GM21515 (cell line): Measurements from ENCODE around the gene APBB1.

Source experiments
- ATAC-seq: cut with Tn5 transposase; IDR thresholded peaks from one replicate; pipeline ENCODE4 v1.9.1; 2021; ENCODE audit not compliant: unreplicated experiment

APBB1 gene

GRCh38 chr11:6391537-6392134 is 27.3 kb downstream of the APBB1 start:
- ATAC-seq, result no peak

- no peak for ATAC-seq
Observed at GRCh38 chr11:6390718-6391469, 28.0 kb downstream of the APBB1 start.

- peak; percentile 97 for ATAC-seq
Observed at GRCh38 chr11:6389905-6390717, 28.8 kb downstream of the APBB1 start, which contains the start of gene SMPD1. TSS of gene SMPD1 (plus strand) at chr11:6390474. CDS start at chr11:6390599, 125 bp downstream.

- no peak for ATAC-seq
Observed at GRCh38 chr11:6388748-6389147, 30.1 kb downstream of the APBB1 start.

DNA sequence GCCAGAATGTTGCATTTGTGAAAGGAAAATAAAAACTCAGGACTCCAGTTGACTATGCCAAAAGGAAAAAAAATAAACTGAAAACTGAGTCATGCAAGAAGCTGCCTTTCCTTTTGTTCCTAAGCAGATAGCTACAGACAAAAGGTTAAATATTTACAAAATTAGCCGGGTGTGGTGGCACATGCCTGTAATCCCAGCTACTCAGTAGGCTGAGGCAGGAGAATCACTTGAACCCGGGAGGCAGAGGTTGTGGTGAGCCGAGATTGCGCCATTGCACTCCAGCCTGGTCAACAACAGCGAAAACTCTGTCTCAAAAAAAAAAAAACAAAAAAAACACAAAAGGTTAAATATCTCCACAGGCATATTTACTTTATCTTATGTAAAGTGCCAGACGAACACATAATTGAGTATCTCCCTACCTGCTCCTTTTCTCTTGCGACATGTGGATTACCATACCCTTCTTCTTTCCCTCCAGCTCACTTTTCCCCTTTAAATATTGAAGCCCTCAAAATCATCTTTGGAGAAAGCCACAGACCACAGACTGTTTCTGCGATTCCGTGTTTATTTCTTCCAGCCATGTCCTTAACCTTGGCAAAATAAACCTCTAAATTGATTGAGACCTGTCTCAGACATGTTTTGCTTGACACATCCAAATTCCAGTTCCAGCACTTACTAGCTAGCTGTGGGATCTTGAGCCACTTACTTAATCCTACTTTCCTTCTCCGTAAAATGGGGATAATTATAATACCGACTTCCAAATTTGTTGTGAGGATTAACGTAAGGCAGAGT is 30.9 kb downstream of the APBB1 start:
- no peak for ATAC-seq

DNA sequence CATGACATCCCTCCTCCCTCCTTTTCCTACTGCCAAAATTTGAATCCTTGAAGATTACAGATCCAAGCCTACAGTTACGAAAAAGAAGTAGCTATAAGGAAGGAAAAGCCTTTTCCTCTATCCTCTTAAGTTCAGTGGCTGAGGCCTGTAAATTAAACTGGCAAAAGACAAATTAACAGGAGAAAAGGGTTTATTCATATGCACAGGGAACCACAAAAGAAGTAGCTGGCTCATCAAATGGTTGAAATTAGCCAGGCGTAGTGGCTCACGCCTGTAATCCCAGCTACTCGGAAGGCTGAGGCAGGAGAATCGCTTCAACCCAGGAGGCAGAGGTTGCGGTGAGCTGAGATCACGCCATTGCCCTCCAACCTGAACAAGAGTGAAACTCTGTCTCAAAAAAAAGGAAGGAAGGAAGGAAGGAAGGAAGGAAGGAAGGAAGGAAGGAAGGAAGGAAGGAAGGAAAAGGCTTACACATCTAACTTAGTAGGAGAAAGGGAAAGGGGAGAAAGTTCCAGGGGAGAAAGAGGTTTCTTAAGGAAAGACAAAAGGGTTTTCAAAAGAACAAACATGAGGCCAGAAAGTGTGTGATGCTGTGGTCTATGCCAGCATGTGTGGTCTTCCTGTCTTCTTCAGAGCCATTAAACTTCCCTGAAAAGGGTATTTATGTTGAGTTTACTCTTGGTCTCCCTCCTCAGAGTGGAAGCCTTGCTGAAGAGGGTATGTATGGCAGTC is 33.7 kb downstream of the APBB1 start:
- ATAC-seq, result no peak

DNA sequence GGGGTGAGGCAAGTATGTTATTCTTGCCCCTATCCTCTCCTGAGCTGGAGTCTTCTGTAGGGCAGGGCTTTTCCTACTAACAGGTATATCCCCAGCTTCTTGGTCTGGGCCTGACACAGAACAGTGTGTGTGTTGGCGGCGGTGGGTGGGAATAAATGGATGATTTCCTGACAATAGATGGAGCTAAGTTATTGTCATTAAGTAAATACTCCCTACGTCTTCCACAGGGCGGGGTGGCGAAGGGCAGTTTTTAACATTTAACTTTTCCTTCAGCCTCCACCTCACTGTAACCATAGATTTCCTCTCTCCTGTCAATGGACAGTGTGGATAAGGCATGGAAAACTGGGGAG is 40.3 kb downstream of the APBB1 start:
- ATAC-seq, result no peak

DNA sequence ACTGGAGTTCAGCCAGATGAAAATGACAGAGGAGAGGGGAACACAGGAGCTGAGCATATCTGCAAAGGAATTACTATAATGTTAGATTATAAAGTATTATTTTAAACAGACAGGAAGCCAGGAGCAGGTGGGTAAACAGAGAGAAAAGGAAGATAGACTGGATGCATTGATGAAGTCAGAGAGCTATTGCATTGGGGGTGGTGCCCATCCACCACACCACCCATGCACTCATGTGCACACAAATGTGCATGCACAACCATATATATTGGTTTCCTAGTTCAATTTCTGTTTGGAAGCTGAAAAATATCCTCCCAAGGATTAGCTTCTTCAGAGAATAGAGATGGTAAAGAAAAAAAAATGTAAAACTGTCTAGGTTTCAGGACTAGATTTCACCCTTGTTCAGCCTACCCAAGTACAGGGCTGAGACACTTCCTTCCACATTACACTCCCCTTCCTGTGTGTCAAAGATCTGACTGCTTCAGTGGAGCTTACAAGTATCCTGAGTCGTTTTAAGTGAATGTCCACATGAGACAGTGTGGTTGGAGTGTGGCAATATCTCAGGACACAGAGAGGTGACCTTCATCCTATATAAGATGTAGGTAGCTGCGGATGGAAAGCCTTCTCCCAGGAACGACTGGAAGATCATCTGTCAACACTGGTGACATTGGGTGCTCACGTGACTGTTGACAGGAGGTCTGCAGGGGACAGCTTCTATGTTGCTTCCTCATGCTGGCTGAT is 40.8 kb downstream of the APBB1 start:
- no peak for ATAC-seq

- no peak for ATAC-seq
Observed at GRCh38 chr11:6371825-6372224, 47.1 kb downstream of the APBB1 start.

- ATAC-seq, result no peak
Observed at GRCh38 chr11:6365659-6366058, 53.2 kb downstream of the APBB1 start.

DNA sequence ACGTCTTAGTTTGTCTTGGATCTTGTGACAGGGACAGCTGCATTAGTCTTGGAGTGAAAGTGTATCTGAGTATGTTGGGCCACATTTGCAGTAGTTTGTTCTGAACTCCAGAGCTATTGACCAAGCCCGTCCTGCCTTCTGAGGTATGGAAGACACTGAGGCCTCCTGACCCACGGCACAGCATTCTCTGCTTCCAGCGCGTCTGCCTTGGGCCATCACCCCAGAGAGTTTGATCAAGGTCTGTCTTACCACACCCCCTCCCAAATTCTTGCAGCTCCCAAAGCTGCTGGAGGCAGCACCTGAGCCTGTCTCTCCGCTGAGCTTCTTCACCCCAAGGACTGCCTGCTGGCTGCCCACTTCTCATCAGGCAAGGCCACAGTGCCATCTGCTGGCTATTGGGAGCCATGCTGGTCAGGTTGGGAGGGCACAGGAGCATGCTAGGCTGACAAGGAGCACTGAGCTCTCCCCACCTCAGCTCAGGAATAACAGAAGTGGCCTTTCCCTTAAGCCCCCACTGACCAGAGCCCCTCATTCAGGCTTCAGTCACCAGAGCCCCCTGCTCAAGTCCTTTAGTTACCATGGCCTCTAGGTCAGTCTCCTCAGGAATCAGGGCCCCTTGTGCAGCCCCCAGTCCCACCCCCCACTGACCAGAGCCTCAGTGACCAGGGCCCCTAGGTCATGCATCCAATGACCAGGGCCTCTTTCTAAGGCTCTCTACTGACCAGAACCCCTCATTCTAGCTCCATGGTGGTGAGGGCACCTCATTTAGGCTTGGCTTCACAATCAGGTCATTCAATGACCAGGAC is 55.8 kb downstream of the APBB1 start:
- ATAC-seq, result peak; percentile 91

GRCh38 chr11:6362185-6362872 is 56.6 kb downstream of the APBB1 start:
- ATAC-seq, result no peak

DNA sequence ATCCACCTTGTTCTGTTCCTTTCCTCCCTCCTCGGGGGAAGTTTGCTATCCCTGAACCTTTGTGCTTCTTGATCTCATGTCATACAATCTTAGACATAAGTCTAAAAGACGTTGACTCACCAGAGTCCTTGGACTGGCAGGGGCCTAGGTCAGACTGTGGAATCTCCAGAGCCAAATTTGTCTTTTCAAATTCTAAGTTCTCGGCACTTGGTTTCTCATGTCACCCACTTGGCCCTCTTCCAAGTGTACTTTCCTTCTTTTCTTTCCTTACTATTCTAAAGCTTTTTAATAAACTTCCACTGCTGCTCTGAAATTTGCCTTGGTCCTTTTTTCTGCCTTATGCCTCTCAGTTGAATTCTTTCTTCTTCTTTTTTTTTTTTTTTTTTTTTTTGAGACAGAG is 58.7 kb downstream of the APBB1 start:
- no peak for ATAC-seq

DNA sequence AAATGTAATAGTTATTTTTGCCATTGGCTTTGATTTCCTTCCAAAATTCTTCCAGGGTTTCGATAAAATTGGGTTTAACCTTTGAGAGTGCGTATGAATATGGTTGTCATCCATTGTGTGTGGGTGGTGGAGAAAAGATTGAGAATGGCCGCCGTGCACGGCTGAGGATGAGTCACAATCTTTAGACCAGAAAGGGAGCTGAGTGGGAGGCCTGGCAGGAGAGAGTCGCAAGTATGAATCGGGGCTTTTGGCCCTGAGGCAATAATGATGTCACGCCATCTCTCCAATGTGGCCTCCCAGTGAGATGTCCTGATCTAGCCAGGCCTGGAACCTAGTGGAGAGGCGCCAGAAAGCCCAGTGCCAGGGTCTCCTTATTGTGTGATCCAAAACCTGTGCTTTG is 61.7 kb downstream of the APBB1 start:
- ATAC-seq, result no peak

- no peak for ATAC-seq
Observed at GRCh38 chr11:6356503-6357055, 62.3 kb downstream of the APBB1 start.

- ATAC-seq, result no peak
Observed at GRCh38 chr11:6354651-6355485, 64.0 kb downstream of the APBB1 start.

GRCh38 chr11:6353367-6353987 is 65.4 kb downstream of the APBB1 start:
- ATAC-seq, result peak; percentile 92
